Measurements from ENCODE around the gene MC1R.

Gene MC1R

DNA sequence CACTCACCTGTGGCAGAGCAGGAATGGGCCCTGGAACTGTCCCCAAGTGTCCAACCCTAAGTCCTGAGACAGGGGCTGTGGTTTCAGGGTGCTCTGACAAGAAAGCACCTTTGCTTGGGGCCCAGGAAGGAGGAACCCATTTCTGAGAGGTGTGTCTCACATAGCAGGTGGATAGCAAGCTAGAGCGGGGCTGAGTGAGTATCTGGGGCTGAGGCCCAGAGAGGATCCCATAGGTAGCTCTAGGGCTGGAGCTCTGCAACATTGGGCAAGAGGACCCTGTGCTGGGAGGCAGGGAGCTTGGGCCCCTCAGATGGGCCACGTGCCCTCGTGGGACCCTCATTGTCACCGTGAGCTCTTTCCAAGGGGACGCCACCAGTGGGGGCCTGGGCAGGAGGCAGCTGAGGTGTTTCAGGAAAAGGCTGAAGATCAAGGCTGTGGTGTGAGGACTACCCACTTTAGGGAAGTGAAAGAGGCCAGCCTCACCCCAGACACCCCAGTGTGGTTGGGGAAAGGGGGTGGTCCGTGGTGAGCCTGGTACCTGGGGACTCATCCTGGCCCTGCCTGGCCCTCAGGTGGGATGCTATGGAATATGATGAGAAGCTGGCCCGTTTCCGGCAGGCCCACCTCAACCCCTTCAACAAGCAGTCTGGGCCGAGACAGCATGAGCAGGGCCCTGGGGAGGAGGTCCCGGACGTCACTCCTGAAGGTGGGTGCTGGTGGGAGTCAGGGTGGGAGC lies 35.2 kb downstream of the MC1R start:
- H3K4me2 ChIP-seq = no peak overlapping the region
- no peaks in the 10 kb centered on the region for H3K79me2 ChIP-seq (ENCODE audit: insufficient read depth, low read depth)

DNA sequence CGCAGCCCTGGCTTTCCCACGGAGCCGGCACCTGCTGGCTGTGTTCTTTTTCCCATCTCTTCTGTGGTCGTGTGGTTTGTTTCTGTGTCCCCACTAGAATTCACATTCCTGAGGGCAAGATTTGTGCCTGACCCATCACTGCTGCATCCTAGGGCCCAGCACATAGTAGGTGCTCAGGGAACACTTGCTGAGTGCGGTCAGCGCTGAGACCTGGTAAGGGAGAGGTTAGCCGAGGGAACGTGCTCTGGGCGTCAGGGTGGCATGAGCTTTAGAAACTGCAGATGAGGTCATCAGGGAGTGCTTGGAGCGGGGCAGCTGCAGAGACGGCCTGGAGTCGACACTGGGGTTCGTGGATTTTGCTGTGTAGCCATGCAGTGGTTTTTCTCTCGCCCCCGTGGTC lies 35.8 kb downstream of the MC1R start:
- Histone ChIP-seq H3K9ac (no peak overlapping the region), H3K4me2 (no peak overlapping the region)
- TF ChIP-seq, protein P1, sequence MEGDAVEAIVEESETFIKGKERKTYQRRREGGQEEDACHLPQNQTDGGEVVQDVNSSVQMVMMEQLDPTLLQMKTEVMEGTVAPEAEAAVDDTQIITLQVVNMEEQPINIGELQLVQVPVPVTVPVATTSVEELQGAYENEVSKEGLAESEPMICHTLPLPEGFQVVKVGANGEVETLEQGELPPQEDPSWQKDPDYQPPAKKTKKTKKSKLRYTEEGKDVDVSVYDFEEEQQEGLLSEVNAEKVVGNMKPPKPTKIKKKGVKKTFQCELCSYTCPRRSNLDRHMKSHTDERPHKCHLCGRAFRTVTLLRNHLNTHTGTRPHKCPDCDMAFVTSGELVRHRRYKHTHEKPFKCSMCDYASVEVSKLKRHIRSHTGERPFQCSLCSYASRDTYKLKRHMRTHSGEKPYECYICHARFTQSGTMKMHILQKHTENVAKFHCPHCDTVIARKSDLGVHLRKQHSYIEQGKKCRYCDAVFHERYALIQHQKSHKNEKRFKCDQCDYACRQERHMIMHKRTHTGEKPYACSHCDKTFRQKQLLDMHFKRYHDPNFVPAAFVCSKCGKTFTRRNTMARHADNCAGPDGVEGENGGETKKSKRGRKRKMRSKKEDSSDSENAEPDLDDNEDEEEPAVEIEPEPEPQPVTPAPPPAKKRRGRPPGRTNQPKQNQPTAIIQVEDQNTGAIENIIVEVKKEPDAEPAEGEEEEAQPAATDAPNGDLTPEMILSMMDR (conservative IDR thresholded peaks at IDR 0.05; ENCODE audit: low read depth, low read length) = no peak

More for the DNA sequence above, 35.2 kb downstream of the MC1R start:
- Histone ChIP-seq H3K4me3 (IDR thresholded peaks at IDR 0.05; ENCODE audit: insufficient read depth, low read depth, low read length) (no peak overlapping the region), H3K4me1 (ENCODE audit: low read depth, poor library complexity, severe bottlenecking) (peaks cover 8% of the 10 kb centered on the region), H2AFZ (ENCODE audit: low read depth) (no peak overlapping the region), H3K36me3 (ENCODE audit: insufficient read depth) (no peaks in the 10 kb centered on the region), H3K27me3 (ENCODE audit: insufficient read depth, low read depth) (no peaks in the 10 kb centered on the region), H3K27ac (no peak overlapping the region), H3K9ac (no peak overlapping the region), H4K20me1 (ENCODE audit: insufficient read depth) (no peaks in the 10 kb centered on the region)
- TF ChIP-seq, protein P1 (conservative IDR thresholded peaks at IDR 0.05; ENCODE audit: low read depth, low read length) = no peak

DNA sequence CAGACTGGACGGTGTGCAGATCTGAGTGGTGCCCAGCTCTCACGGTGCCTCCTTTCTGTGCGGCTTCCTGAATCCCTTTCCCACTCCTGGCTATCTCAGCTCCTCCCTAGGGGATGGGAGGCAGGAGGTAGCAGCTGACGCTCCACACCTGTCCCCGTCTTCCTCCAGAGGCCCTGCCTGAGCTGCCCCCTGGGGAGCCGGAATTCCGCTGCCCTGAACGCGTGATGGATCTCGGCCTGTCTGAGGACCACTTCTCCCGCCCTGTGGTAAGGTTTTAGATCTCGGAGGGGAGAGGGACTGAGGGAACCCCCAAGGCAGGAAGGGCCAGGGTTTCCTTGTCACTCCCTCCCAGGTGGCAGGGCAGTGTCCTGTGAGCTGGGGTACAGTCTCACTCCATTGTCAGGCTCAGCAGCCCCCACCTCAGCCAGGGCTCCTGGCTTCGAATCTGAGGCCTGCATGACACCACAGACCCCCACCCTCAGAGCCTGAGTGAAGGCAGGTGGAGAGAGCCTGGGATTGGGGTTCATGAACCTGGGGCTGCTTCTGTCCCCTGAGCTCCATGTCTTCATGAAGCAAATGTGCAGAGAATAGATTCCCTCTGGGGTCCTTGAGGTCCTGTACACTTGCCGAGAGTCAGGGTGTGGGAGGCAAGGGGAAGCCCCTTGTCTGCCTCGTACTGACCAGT lies 36.5 kb downstream of the MC1R start:
- no peak overlapping the region for H3K4me2 ChIP-seq
- no peak overlapping the region for H3K4me3 ChIP-seq (IDR thresholded peaks at IDR 0.05; ENCODE audit: insufficient read depth, low read depth, low read length)
- H3K79me2 ChIP-seq (ENCODE audit: insufficient read depth, low read depth) = no peaks in the 10 kb centered on the region
- no peaks in the 10 kb centered on the region for H4K20me1 ChIP-seq (ENCODE audit: insufficient read depth)
- H3K27me3 ChIP-seq (ENCODE audit: insufficient read depth, low read depth) = no peaks in the 10 kb centered on the region
- TF ChIP-seq, protein P1 (conservative IDR thresholded peaks at IDR 0.05; ENCODE audit: low read depth, low read length) = no peak
- no peak overlapping the region for H3K9ac ChIP-seq
- H3K36me3 ChIP-seq (ENCODE audit: insufficient read depth) = no peaks in the 10 kb centered on the region
- H2AFZ ChIP-seq (ENCODE audit: low read depth) = no peak overlapping the region
- H3K4me1 ChIP-seq (ENCODE audit: low read depth, poor library complexity, severe bottlenecking) = peaks cover 8% of the 10 kb centered on the region
- no peak overlapping the region for H3K27ac ChIP-seq

More for the DNA sequence above, 35.8 kb downstream of the MC1R start:
- Histone ChIP-seq H3K4me3 (IDR thresholded peaks at IDR 0.05; ENCODE audit: insufficient read depth, low read depth, low read length) (no peak overlapping the region), H4K20me1 (ENCODE audit: insufficient read depth) (no peaks in the 10 kb centered on the region), H3K27ac (no peak overlapping the region), H2AFZ (ENCODE audit: low read depth) (no peak overlapping the region), H3K79me2 (ENCODE audit: insufficient read depth, low read depth) (no peaks in the 10 kb centered on the region), H3K27me3 (ENCODE audit: insufficient read depth, low read depth) (no peaks in the 10 kb centered on the region), H3K4me1 (ENCODE audit: low read depth, poor library complexity, severe bottlenecking) (peaks cover 8% of the 10 kb centered on the region), H3K36me3 (ENCODE audit: insufficient read depth) (no peaks in the 10 kb centered on the region)

DNA sequence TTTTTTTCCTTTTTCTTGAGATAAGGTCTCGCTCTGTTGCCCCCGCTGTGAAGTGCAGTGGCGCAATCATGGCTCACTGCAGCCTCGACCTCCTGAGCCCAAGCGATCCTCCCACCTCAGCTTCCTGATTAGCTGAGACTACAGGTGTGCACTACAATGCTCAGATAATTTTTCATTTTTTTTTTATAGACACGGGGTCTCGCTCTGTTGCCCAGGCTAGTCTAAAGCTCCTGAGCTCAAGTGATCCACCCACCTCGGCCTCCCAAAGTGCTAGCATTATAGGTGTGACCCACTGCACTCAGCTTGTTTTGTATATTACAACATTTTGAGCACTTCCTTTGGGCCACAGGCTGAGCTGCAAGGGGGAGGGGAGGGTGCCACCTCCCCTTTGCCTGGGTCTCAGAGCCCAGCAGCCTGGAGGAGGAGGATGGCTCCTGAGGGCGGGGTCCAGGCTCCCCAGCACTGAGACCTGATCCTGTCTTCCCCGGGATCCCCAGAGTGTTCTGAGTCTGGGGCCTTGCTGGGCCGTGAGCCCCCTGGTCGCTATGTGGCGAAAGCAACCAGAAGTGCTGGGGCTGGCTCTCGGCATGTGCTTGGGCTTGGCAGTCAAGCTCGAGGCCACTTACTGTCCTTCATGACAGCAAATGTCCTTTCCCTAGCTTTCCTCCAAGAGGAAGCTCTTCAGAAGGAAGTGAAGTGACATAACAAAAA lies 38.0 kb downstream of the MC1R start:
- no peak overlapping the region for H3K27ac ChIP-seq
- no peak overlapping the region for H3K4me2 ChIP-seq
- no peak overlapping the region for H2AFZ ChIP-seq (ENCODE audit: low read depth)
- H3K4me3 ChIP-seq (IDR thresholded peaks at IDR 0.05; ENCODE audit: insufficient read depth, low read depth, low read length) = no peak overlapping the region
- H4K20me1 ChIP-seq (ENCODE audit: insufficient read depth) = no peaks in the 10 kb centered on the region
- no peak overlapping the region for H3K9ac ChIP-seq
- H3K36me3 ChIP-seq (ENCODE audit: insufficient read depth) = no peaks in the 10 kb centered on the region
- H3K79me2 ChIP-seq (ENCODE audit: insufficient read depth, low read depth) = no peaks in the 10 kb centered on the region
- TF ChIP-seq, protein P1 (conservative IDR thresholded peaks at IDR 0.05; ENCODE audit: low read depth, low read length) = no peak
- H3K27me3 ChIP-seq (ENCODE audit: insufficient read depth, low read depth) = no peaks in the 10 kb centered on the region
- peaks cover 8% of the 10 kb centered on the region for H3K4me1 ChIP-seq (ENCODE audit: low read depth, poor library complexity, severe bottlenecking)
